DND-41 (cell line): ENCODE results near the gene UNC13B.

ENCODE experiments used
- EZH2 ChIP-seq: IDR thresholded peaks from 3 replicates; pipeline ENCODE4 v1.6.1; 2012; ENCODE audit warnings: borderline replicate concordance, low read depth, mild to moderate bottlenecking, moderate library complexity, low read length, inconsistent platforms; ENCODE audit not compliant: severe bottlenecking
- TF ChIP-seq, protein P1 (sequence below): IDR thresholded peaks from 2 replicates; pipeline ENCODE4 v1.5.1; 2012; ENCODE audit warnings: borderline replicate concordance, low read length, moderate library complexity, mild to moderate bottlenecking; ENCODE audit not compliant: poor library complexity, severe bottlenecking; ENCODE audit errors: extremely low read depth

DNA sequence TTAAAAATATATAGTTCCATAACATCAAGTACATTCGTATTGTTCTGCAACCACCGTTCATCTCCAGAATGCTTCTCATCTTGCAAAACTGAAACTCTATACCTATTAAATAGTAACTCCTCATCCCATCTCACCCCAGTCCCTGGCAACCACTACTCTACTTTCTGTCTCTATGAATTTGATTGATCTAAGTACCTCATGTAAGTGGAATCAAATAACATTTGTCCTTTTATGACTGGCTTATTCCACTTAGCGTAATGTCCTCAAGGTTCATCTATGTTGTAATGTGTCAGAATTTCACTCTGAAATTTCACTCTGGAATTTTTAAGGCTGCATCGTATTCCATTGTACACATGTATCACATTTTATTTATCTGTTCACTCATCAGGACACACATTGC, 196.0 kb downstream of the UNC13B start:
- TF ChIP-seq, protein P1, sequence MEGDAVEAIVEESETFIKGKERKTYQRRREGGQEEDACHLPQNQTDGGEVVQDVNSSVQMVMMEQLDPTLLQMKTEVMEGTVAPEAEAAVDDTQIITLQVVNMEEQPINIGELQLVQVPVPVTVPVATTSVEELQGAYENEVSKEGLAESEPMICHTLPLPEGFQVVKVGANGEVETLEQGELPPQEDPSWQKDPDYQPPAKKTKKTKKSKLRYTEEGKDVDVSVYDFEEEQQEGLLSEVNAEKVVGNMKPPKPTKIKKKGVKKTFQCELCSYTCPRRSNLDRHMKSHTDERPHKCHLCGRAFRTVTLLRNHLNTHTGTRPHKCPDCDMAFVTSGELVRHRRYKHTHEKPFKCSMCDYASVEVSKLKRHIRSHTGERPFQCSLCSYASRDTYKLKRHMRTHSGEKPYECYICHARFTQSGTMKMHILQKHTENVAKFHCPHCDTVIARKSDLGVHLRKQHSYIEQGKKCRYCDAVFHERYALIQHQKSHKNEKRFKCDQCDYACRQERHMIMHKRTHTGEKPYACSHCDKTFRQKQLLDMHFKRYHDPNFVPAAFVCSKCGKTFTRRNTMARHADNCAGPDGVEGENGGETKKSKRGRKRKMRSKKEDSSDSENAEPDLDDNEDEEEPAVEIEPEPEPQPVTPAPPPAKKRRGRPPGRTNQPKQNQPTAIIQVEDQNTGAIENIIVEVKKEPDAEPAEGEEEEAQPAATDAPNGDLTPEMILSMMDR, result no peak
- TF ChIP-seq EZH2, result no peak
